OCI-LY1 (cell line): ENCODE data around the gene PCDHGA5.

ENCODE experiments used
- CTCF ChIP-seq: fragments of 200-600 bp; sonication (generic), shearing (Covaris generic); IDR thresholded peaks from 2 replicates; pipeline ENCODE4 v1.5.1; 2017; ENCODE audit warnings: mild to moderate bottlenecking, antibody characterized with exemption, low read length, moderate library complexity, mixed read lengths
- EZH2 ChIP-seq: fragments of 200-600 bp; sonication (generic), shearing (Covaris generic); IDR thresholded peaks from 2 replicates; pipeline ENCODE4 v1.8.0; 2017; ENCODE audit warnings: borderline replicate concordance, mixed run types, mild to moderate bottlenecking, antibody characterized with exemption, low read length, moderate library complexity, mixed read lengths

GRCh38 chr5:141366016-141366896 lies 2.3 kb downstream of the PCDHGA5 start:
- TF ChIP-seq CTCF (no peak), EZH2 (no peak)
